ENCODE results near the gene EXTL2.
"Not testable (repeated sequence)": the region's sequence is repeated elsewhere in the genome, so short reads cannot be mapped to it uniquely, and the experiment has no call there.

EXTL2 gene

GRCh38 chr1:100860397-100860991 lies 34.1 kb downstream of the EXTL2 start:
- no peak for DNase-seq (ENCODE audit: low read depth in 2 of 2)

- not testable (repeated sequence) for DNase-seq (ENCODE audit: low read depth in 2 of 2)
Measured at GRCh38 chr1:100855116-100855515, 39.5 kb downstream of the EXTL2 start.

GRCh38 chr1:100852976-100853375 lies 41.7 kb downstream of the EXTL2 start:
- DNase-seq (ENCODE audit: low read depth in 2 of 2), result no peak

GRCh38 chr1:100851726-100852125 lies 42.9 kb downstream of the EXTL2 start:
- DNase-seq (ENCODE audit: low read depth in 2 of 2), result no peak

- no peak for DNase-seq (ENCODE audit: low read depth in 2 of 2)
Measured at GRCh38 chr1:100847361-100848082, 47.1 kb downstream of the EXTL2 start.

DNA sequence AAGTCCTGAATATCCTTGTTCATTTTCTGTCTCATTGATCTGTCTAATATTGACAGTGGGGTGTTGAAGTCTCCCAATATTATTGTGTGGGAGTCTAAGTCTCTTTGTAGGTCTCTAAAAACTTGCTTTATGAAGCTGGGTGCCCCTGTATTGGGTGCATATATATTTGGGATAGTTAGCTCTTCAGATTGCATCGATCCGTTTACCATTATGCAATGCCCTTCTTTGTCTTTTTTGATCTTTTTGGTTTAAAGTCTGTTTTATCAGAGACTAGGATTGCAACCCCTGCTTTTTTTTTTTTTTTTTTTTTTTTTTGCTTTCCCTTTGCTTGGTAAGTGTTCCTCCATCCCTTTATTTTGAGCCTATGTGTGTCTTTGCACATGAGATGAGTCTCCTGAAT lies 51.5 kb downstream of the EXTL2 start:
- not testable (repeated sequence) for DNase-seq (ENCODE audit: low read depth in 2 of 2)

DNA sequence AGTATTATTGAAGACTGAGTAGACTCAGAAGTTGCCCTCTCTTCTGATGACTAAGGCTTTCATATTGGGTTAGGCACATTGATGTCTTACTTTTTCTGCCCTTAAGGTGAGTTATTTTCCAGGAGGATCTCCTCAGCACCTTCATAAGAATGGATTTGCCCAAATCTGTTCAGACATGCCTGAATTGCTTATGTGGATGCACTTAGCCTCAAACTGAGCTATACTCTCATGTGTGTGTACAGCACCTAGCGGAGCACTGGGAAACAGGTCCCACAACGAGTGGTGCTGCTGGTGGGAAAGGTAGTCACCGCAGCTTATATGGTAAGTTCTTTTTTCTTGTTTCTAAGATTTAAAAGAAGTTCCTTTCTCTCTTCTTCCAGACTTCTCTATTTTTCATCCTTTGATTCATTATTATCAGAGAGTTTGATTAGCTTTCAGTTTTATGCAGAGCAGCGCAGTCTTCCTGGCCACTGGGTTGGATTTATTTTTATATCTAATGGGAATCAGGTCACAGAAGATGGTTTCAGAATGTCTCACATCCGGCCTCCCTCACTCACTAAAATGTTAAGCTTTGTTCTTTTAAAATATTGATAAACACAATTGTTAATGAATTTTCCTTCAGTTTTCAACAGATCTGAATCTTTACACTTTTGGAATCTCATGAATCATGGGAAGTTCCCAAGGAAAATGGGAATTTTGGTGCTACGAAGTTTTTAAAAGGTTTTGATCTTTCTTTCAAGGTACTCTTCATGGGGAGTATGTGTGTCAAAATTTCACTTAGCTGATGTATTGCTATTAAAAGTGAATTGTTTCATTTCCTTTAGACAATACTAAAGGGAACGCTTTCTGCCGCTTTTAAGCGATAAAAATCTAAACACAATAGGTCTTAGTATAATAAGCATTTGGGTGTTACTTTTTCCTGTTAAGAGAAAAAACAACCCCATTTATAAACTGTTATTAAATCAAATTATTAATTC lies 58.5 kb downstream of the EXTL2 start:
- DNase-seq (ENCODE audit: low read depth in 2 of 2), result no peak

- no peak for DNase-seq (ENCODE audit: low read depth in 2 of 2)
Measured at GRCh38 chr1:100834777-100835660, 59.6 kb downstream of the EXTL2 start.

DNA sequence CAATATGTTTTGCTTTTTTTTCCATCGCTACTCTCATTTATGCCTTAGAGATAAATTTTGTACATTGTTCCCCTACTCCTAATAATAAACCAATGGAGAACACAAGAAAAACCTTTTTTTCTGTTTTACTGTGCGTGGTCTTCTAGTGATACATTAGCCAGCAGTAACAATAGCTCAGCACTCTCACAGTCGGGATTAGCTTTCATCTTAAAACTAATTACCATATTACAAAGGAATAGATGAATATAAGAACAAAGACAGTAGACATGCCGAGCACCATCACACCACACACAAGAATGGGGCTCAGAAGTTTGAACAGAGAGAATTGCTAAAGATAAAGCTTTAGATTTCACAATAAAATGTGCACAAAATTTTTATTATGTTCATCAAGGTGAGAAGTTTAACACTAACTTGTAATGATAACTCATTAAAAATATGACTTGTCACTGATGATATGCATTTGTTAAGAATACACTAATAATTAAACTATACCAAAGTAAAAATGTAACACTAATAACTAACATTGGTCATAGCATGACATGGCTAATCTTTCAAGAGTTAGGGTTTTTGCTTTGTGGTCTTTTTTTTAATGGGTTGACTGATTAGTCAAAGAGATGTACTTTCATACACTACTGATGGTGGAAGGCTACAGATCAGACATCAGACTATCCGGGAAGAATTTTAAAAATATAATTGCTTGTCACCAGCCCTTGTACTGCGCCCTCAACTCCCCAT lies 61.8 kb downstream of the EXTL2 start:
- no peak for DNase-seq (ENCODE audit: low read depth in 2 of 2)

DNA sequence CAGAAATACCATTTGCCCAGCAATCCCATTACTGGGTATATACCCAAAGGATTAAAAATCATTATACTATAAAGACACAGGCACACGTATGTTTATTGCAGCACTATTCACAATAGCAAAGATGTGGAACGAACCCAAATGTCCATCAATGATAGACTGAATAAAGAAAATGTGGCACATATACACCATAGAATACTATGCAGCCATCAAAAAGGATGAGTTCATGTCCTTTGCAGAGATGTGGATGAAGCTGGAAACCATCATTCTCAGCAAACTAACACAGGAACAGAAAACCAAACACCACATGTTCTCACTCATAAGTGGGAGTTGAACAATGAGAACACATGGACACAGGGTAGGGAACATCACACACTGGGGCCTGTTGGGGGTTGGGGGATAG lies 69.0 kb downstream of the EXTL2 start:
- DNase-seq (ENCODE audit: low read depth in 2 of 2), result not testable (repeated sequence)

Data from stimulated activated CD4-positive, alpha-beta T cell treated with anti-CD3 and anti-CD28 coated beads, Interleukin-4, amount 100 ng/mL, for 48 hours (primary cell).